Neural progenitor cell (in vitro differentiated cells): Measurements from ENCODE around the gene VAV3. TPM values are rescaled to one million over a fixed set of nuclear protein-coding genes. Genes with fewer than 3 reads are reported as not detected.

Experiments
- DNase-seq: peaks from one replicate; pipeline ENCODE4 v3.0.0-alpha.2; 2016; ENCODE audit warnings: low spot score
- H2AFZ ChIP-seq: fragments of 200-600 bp; sonication (generic); replicated peaks from 2 replicates; pipeline ENCODE4 v1.6.1; 2016; ENCODE audit warnings: antibody characterized with exemption
- H3F3A ChIP-seq: fragments of 200-600 bp; sonication (generic); 2 replicates; pipeline ENCODE4 v1.6.1; 2016; ENCODE audit warnings: antibody characterized with exemption, low read depth
- H3K27ac ChIP-seq: fragments of 200-600 bp; sonication (generic); 2 replicates; pipeline ENCODE4 v1.5.1; 2016; ENCODE audit warnings: mild to moderate bottlenecking
- H3K27me3 ChIP-seq: fragments of 200-600 bp; sonication (generic); 2 replicates; pipeline ENCODE4 v1.6.1; 2016; ENCODE audit warnings: mild to moderate bottlenecking, moderate library complexity
- H3K36me3 ChIP-seq: fragments of 200-600 bp; sonication (generic); 2 replicates; pipeline ENCODE4 v1.5.1; 2016
- H3K4me1 ChIP-seq: fragments of 200-600 bp; sonication (generic); 2 replicates; pipeline ENCODE4 v1.6.1; 2016; ENCODE audit warnings: mixed run types
- H3K4me2 ChIP-seq: fragments of 200-600 bp; sonication (generic); 2 replicates; pipeline ENCODE4 v1.6.1; 2016
- H3K4me3 ChIP-seq: fragments of 200-600 bp; sonication (generic); 2 replicates; pipeline ENCODE4 v1.5.1; 2016
- H3K79me2 ChIP-seq: fragments of 200-600 bp; sonication (generic); 2 replicates; pipeline ENCODE4 v1.6.1; 2016; ENCODE audit warnings: low read depth
- H3K9ac ChIP-seq: fragments of 200-600 bp; sonication (generic); 2 replicates; pipeline ENCODE4 v1.6.1; 2016
- H3K9me3 ChIP-seq: fragments of 200-600 bp; sonication (generic); 2 replicates; pipeline ENCODE4 v1.5.1; 2016; ENCODE audit warnings: low read depth
- H4K20me1 ChIP-seq: fragments of 200-600 bp; sonication (generic); 2 replicates; pipeline ENCODE4 v1.6.1; 2016; ENCODE audit warnings: low read depth
- H3K27ac Mint-ChIP-seq: 3 replicates; pipeline ENCODE4 v1.8.0; 2021; ENCODE audit warnings: mixed read lengths
- H3K27me3 Mint-ChIP-seq: 2 replicates; pipeline ENCODE4 v1.8.0; 2022; ENCODE audit warnings: low read depth, mild to moderate bottlenecking, inconsistent platforms, moderate library complexity, mixed read lengths; ENCODE audit not compliant: insufficient read depth
- H3K36me3 Mint-ChIP-seq: 3 replicates; pipeline ENCODE4 v1.8.0; 2021; ENCODE audit warnings: mixed read lengths
- H3K4me1 Mint-ChIP-seq: 3 replicates; pipeline ENCODE4 v1.8.0; 2021; ENCODE audit warnings: mixed read lengths
- H3K4me3 Mint-ChIP-seq: 3 replicates; pipeline ENCODE4 v1.8.0; 2021; ENCODE audit warnings: mild to moderate bottlenecking, moderate library complexity, mixed read lengths
- H3K9me3 Mint-ChIP-seq: 3 replicates; pipeline ENCODE4 v1.8.0; 2020; ENCODE audit warnings: mixed read lengths
- EZH2 ChIP-seq: fragments of 200-600 bp; sonication (generic); IDR thresholded peaks from 2 replicates; pipeline ENCODE4 v1.6.1; 2017; ENCODE audit warnings: antibody characterized with exemption, mild to moderate bottlenecking, moderate library complexity
- EZH2phosphoT487 ChIP-seq: fragments of 200-600 bp; sonication (generic); IDR thresholded peaks from 2 replicates; pipeline ENCODE4 v1.6.1; 2017; ENCODE audit warnings: antibody characterized with exemption
- total RNA-seq: library from RNA; depleted of rRNA; stranded (reverse); fragments of >200 nt; gene quantifications from 2 replicates; pipeline ENCODE4 v1.2.3, GENCODE V29; 2015; ENCODE audit warnings: low replicate concordance
- TF ChIP-seq, protein P1 (sequence below): fragments of 200-600 bp; sonication (generic); IDR thresholded peaks from 2 replicates; pipeline ENCODE4 v1.5.1; 2017; ENCODE audit warnings: antibody characterized with exemption, mild to moderate bottlenecking

Gene VAV3
- total RNA-seq, 1 donor from 2014 or later, result 1.7 TPM

DNA sequence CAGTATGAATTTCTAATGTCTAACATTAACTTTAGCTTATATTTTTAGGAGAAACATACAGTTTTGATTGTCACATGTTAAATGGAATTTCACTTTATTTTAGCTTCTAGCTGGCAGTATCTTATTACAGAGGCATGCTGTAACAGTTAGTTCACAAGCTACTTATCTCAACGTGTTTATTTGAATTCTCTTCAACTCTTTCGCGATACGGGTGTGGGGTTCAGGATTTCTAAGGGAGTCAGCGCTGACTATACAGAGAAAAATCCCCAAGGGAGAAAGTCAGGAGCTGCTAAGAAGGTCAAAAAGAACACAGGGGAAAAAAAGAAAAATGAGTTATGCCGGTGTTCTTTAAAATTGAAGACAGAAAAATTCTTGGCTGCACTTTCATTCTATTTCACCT is 296.2 kb downstream of the VAV3 start:
- Mint-ChIP-seq H3K4me3 (no peak overlapping the region), H3K27me3 (no peaks in the 10 kb centered on the region), H3K4me1 (peaks cover 6% of the 10 kb centered on the region), H3K9me3 (no peaks in the 10 kb centered on the region), H3K27ac (no peak overlapping the region), H3K36me3 (no peaks in the 10 kb centered on the region)
- Histone ChIP-seq H2AFZ (no peak overlapping the region), H3K27me3 (no peaks in the 10 kb centered on the region), H4K20me1 (no peaks in the 10 kb centered on the region), H3K36me3 (no peaks in the 10 kb centered on the region), H3K4me3 (no peak overlapping the region), H3F3A (no peaks in the 10 kb centered on the region), H3K79me2 (no peaks in the 10 kb centered on the region), H3K27ac (no peak overlapping the region), H3K4me1 (peaks cover 4% of the 10 kb centered on the region), H3K9ac (no peak overlapping the region), H3K9me3 (no peaks in the 10 kb centered on the region), H3K4me2 (no peak overlapping the region)
- TF ChIP-seq, protein P1, sequence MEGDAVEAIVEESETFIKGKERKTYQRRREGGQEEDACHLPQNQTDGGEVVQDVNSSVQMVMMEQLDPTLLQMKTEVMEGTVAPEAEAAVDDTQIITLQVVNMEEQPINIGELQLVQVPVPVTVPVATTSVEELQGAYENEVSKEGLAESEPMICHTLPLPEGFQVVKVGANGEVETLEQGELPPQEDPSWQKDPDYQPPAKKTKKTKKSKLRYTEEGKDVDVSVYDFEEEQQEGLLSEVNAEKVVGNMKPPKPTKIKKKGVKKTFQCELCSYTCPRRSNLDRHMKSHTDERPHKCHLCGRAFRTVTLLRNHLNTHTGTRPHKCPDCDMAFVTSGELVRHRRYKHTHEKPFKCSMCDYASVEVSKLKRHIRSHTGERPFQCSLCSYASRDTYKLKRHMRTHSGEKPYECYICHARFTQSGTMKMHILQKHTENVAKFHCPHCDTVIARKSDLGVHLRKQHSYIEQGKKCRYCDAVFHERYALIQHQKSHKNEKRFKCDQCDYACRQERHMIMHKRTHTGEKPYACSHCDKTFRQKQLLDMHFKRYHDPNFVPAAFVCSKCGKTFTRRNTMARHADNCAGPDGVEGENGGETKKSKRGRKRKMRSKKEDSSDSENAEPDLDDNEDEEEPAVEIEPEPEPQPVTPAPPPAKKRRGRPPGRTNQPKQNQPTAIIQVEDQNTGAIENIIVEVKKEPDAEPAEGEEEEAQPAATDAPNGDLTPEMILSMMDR, result no peak
- TF ChIP-seq EZH2phosphoT487 (no peak), EZH2 (no peak)
- DNase-seq, result no peak

DNA sequence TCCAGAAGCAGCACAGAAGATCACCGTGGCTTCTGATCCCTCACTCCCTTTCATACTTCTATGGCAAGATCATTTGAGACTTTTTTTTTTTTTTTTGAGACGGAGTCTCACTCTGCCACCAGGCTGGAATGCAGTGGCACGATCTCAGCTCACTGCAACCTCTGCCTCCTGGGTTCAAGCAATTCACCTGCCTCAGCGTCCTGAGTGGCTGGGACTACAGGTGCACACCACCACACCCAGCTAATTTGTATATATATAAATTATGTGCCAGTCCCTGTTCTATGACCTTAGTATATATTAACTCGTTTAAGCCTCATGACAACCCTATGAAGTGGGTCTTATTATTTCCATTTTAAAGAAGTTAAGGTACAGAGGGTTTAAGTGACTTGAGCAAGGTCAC is 298.5 kb downstream of the VAV3 start:
- Histone ChIP-seq H3K9ac (no peak overlapping the region), H3F3A (no peaks in the 10 kb centered on the region), H3K27me3 (no peaks in the 10 kb centered on the region), H3K4me3 (no peak overlapping the region), H3K27ac (no peak overlapping the region), H4K20me1 (no peaks in the 10 kb centered on the region), H2AFZ (no peak overlapping the region), H3K4me2 (no peak overlapping the region), H3K4me1 (peaks cover 4% of the 10 kb centered on the region), H3K9me3 (no peaks in the 10 kb centered on the region), H3K36me3 (no peaks in the 10 kb centered on the region), H3K79me2 (no peaks in the 10 kb centered on the region)
- Mint-ChIP-seq H3K4me1 (peaks cover 6% of the 10 kb centered on the region), H3K9me3 (no peaks in the 10 kb centered on the region), H3K36me3 (no peaks in the 10 kb centered on the region), H3K4me3 (no peak overlapping the region), H3K27ac (no peak overlapping the region), H3K27me3 (no peaks in the 10 kb centered on the region)
- TF ChIP-seq EZH2phosphoT487 (no peak), EZH2 (no peak)
- TF ChIP-seq, protein P1, result no peak
- DNase-seq, result no peak

DNA sequence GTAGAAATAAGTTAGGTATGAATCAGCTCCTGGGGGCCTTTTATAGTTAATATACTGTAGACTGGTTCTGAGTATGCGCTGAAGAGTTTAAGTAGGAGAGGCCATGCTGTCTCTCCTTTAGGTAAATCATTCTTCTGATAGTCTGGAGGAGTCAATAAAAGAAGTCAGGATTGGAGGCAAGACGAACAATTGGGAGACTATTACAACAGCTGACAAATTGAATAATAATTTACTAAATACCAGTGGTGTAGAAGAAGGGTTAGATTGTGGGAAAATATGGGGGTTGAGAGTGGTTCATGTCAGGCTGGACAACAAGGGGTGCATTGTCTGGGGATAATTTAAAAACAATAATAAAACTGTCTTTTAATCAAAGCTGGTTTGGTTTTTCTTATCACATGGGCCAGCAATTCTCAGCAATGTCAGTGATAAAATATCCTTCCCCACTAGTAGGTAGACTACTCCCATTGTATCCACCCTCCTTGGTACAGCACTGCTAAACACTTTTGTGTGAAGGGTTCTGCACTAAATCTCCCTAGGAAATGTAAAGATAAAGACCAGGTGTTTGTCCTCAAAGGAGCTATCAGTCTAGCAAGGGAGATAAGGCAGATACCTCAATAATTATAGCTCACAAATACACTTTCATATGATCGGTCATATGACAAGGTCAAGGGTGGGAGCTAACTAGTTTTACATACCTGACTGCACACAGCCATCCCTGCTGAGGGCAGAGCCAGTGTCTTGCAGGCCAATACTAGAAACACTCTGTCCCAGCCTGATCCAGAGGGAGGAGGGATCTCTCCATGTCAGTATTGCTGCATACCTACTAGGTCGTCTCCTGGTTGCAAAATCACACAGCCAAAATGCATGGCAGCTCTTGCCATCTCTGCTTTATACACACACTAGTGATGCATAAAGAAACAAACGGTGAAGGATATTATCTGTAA is 299.7 kb downstream of the VAV3 start:
- Mint-ChIP-seq H3K4me1 (peaks cover 6% of the 10 kb centered on the region), H3K4me3 (no peak overlapping the region)
- no peak overlapping the region for H3K4me2 ChIP-seq

More for the DNA sequence above, 299.7 kb downstream of the VAV3 start:
- Histone ChIP-seq H3K4me3 (no peak overlapping the region), H3K9me3 (no peaks in the 10 kb centered on the region), H3K9ac (no peak overlapping the region), H2AFZ (no peak overlapping the region), H3K79me2 (no peaks in the 10 kb centered on the region), H4K20me1 (no peaks in the 10 kb centered on the region), H3K36me3 (no peaks in the 10 kb centered on the region), H3K4me1 (peaks cover 4% of the 10 kb centered on the region), H3F3A (no peaks in the 10 kb centered on the region), H3K27me3 (no peaks in the 10 kb centered on the region), H3K27ac (no peak overlapping the region)
- H3K36me3 Mint-ChIP-seq, result no peaks in the 10 kb centered on the region
- DNase-seq, result no peak
- H3K27me3 Mint-ChIP-seq, result no peaks in the 10 kb centered on the region
- TF ChIP-seq EZH2, result no peak
- no peak for TF ChIP-seq EZH2phosphoT487
- TF ChIP-seq, protein P1, result no peak
- no peak overlapping the region for H3K27ac Mint-ChIP-seq
- H3K9me3 Mint-ChIP-seq, result no peaks in the 10 kb centered on the region
